Prostate gland (tissue), 2 donors: Measurements from ENCODE around the gene CIART.

Source experiments
- POLR2A ChIP-seq: fragments of 450-650 bp; IDR thresholded peaks from one replicate; pipeline ENCODE4 v1.6.1; 2016; ENCODE audit warnings: antibody characterized with exemption, mild to moderate bottlenecking
- POLR2AphosphoS5 ChIP-seq: sonication (generic); formaldehyde crosslinking; IDR thresholded peaks from one replicate; pipeline ENCODE4 v1.6.1; 2017; ENCODE audit warnings: antibody characterized with exemption
- TF ChIP-seq, protein P1 (sequence below), 4 experiments: fragments of 200-600 bp in 2 of 4; fragments of 450-650 bp in 2 of 4; sonication (generic) in 2 of 4; IDR thresholded peaks; 1 replicate in 3 of 4; 2 replicates in 1 of 4; pipeline ENCODE4 v1.5.1; 2016 to 2019; ENCODE audit warnings: antibody characterized with exemption in 4 of 4, mild to moderate bottlenecking in 2 of 4, moderate library complexity in 2 of 4

DNA sequence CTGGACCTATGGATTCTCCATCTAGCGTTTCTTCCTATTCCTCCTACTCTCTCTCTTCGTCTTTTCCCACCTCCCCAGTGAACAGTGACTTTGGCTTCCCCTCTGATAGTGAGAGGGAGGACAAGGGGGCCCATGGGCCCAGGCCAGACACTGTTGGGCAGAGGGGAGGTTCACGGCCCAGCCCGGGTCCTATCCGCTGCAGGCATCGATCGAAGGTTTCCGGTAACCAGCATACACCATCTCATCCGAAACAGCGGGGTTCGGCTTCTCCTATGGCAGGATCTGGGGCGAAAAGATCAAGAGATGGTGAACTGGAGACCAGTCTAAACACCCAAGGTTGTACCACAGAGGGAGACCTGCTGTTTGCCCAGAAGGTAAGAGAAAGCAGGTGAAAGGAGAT lies 906 bp downstream of the CIART start:
- no peak for TF ChIP-seq POLR2A
- TF ChIP-seq, protein P1, sequence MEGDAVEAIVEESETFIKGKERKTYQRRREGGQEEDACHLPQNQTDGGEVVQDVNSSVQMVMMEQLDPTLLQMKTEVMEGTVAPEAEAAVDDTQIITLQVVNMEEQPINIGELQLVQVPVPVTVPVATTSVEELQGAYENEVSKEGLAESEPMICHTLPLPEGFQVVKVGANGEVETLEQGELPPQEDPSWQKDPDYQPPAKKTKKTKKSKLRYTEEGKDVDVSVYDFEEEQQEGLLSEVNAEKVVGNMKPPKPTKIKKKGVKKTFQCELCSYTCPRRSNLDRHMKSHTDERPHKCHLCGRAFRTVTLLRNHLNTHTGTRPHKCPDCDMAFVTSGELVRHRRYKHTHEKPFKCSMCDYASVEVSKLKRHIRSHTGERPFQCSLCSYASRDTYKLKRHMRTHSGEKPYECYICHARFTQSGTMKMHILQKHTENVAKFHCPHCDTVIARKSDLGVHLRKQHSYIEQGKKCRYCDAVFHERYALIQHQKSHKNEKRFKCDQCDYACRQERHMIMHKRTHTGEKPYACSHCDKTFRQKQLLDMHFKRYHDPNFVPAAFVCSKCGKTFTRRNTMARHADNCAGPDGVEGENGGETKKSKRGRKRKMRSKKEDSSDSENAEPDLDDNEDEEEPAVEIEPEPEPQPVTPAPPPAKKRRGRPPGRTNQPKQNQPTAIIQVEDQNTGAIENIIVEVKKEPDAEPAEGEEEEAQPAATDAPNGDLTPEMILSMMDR (IDR thresholded peaks at IDR 0.05): no peak
- TF ChIP-seq POLR2AphosphoS5: no peak
